Liver (tissue), 9 donors: ENCODE measurements around the gene COL5A1. TPM values are rescaled to one million over a fixed set of nuclear protein-coding genes. Genes with fewer than 3 reads are reported as not detected.

Experiments
- DNase-seq: peaks from one replicate; pipeline ENCODE4 v3.0.0-alpha.2; 2017; ENCODE audit warnings: low spot score
- H3K27ac ChIP-seq, 2 donors: one replicate each; pipeline ENCODE4 v1.7.0; 2013; ENCODE audit warnings: inconsistent platforms in 2 of 2, low read length in 2 of 2, control low read depth in 1 of 2, low read depth in 1 of 2, mild to moderate bottlenecking in 1 of 2
- H3K27me3 ChIP-seq, 4 donors: one replicate each; pipeline versions ENCODE4 v1.6.1 to v1.7.0; 2013; ENCODE audit warnings: low read length in 3 of 4, inconsistent platforms in 1 of 4, mild to moderate bottlenecking in 1 of 4, moderate library complexity in 1 of 4; ENCODE audit not compliant: control insufficient read depth in 4 of 4, insufficient read depth in 4 of 4
- H3K36me3 ChIP-seq, 4 donors: one replicate each; pipeline versions ENCODE4 v1.6.1 to v1.7.0; 2013; ENCODE audit warnings: low read length in 3 of 4, mild to moderate bottlenecking in 3 of 4, low read depth in 1 of 4, moderate library complexity in 1 of 4; ENCODE audit not compliant: control insufficient read depth in 4 of 4, insufficient read depth in 3 of 4
- H3K4me1 ChIP-seq, 4 donors: one replicate each; pipeline versions ENCODE4 v1.6.1 to v1.7.0; 2013; ENCODE audit warnings: low read length in 3 of 4, mild to moderate bottlenecking in 3 of 4, moderate library complexity in 1 of 4; ENCODE audit not compliant: control insufficient read depth in 4 of 4, insufficient read depth in 4 of 4
- H3K4me3 ChIP-seq, 3 donors: one replicate each; pipeline versions ENCODE4 v1.6.1 to v1.7.0; 2013; ENCODE audit warnings: low read length in 3 of 3, control low read depth in 1 of 3, low read depth in 1 of 3, mild to moderate bottlenecking in 1 of 3
- H3K9ac ChIP-seq, 2 donors: one replicate each; pipeline ENCODE4 v1.7.0; 2013; ENCODE audit warnings: low read length in 2 of 2, mild to moderate bottlenecking in 2 of 2, moderate library complexity in 2 of 2, control low read depth in 1 of 2, low read depth in 1 of 2
- H3K9me3 ChIP-seq, 4 donors: one replicate each; pipeline versions ENCODE4 v1.6.1 to v1.7.0; 2013; ENCODE audit warnings: low read length in 3 of 4; ENCODE audit not compliant: control insufficient read depth in 4 of 4
- ATF3 ChIP-seq: IDR thresholded peaks from 2 replicates; pipeline ENCODE4 v1.6.1; 2016; ENCODE audit warnings: antibody characterized with exemption
- EGR1 ChIP-seq, 2 donors: IDR thresholded peaks; 2 replicates each; pipeline ENCODE4 v1.6.1; 2016 to 2018; ENCODE audit warnings: antibody characterized with exemption in 2 of 2, low read depth in 2 of 2
- FOXA1 ChIP-seq: IDR thresholded peaks from 2 replicates; pipeline ENCODE4 v1.6.1; 2016; ENCODE audit warnings: antibody characterized with exemption
- FOXA2 ChIP-seq: IDR thresholded peaks from 2 replicates; pipeline ENCODE4 v1.6.1; 2016; ENCODE audit warnings: antibody characterized with exemption
- GABPA ChIP-seq, 2 donors: IDR thresholded peaks in 1 of 2; conservative IDR thresholded peaks in 1 of 2; 2 replicates each; pipeline ENCODE4 v1.6.1; 2016; ENCODE audit warnings: antibody characterized with exemption in 2 of 2, mild to moderate bottlenecking in 1 of 2, moderate library complexity in 1 of 2
- HNF4A ChIP-seq, 2 donors: conservative IDR thresholded peaks; 2 replicates each; pipeline ENCODE4 v1.6.1; 2016; ENCODE audit warnings: antibody characterized with exemption in 2 of 2, mild to moderate bottlenecking in 2 of 2
- HNF4G ChIP-seq: IDR thresholded peaks from 2 replicates; pipeline ENCODE4 v1.6.1; 2016; ENCODE audit warnings: antibody characterized with exemption
- JUND ChIP-seq, 2 donors: IDR thresholded peaks; 2 replicates each; pipeline ENCODE4 v1.6.1; 2016; ENCODE audit warnings: antibody characterized with exemption in 2 of 2
- MAX ChIP-seq: IDR thresholded peaks from 2 replicates; pipeline ENCODE4 v1.6.1; 2016; ENCODE audit warnings: antibody characterized with exemption
- NR2F2 ChIP-seq: IDR thresholded peaks from 2 replicates; pipeline ENCODE4 v1.6.1; 2016; ENCODE audit warnings: antibody characterized with exemption
- RAD21 ChIP-seq, 2 donors: IDR thresholded peaks; 2 replicates each; pipeline ENCODE4 v1.6.1; 2016; ENCODE audit warnings: antibody characterized with exemption in 2 of 2, mild to moderate bottlenecking in 2 of 2
- RXRA ChIP-seq, 2 donors: IDR thresholded peaks; 2 replicates each; pipeline ENCODE4 v1.6.1; 2017 to 2018; ENCODE audit warnings: antibody characterized with exemption in 2 of 2, mild to moderate bottlenecking in 1 of 2
- SP1 ChIP-seq: IDR thresholded peaks from 2 replicates; pipeline ENCODE4 v1.6.1; 2018; ENCODE audit warnings: antibody characterized with exemption, mild to moderate bottlenecking
- YY1 ChIP-seq: IDR thresholded peaks from 2 replicates; pipeline ENCODE4 v1.6.1; 2016; ENCODE audit warnings: antibody characterized with exemption, mild to moderate bottlenecking
- WGBS: extraction: QIAGEN DNeasy Blood & Tissue Kit; methylation state at CpG from one replicate; pipeline ENCODE4 v1.1.7; 2013; 5-methylcytosine and 5-hydroxymethylcytosine counted together
- polyA plus RNA-seq, 2 donors: library from polyadenylated mRNA; stranded (reverse) in 1 of 2; unstranded in 1 of 2; fragments of 200-250 nt in 1 of 2; fragments of >200 nt in 1 of 2; fragmentation: Nextera tagmentation in 1 of 2; extraction: Ambion mirVana in 1 of 2; gene quantifications; one replicate each; pipeline versions ENCODE4 v1.2.1 to v1.2.3, GENCODE V29; 2013 to 2015
- total RNA-seq, 2 donors: library from RNA; depleted of rRNA; stranded (reverse); fragments of >200 nt; gene quantifications; one replicate each; pipeline ENCODE4 v1.2.3, GENCODE V29; 2014
- TF ChIP-seq, protein P1 (sequence below): fragments of 150-350 bp; IDR thresholded peaks from 2 replicates; pipeline ENCODE4 v1.5.1; 2017; ENCODE audit warnings: improper control_type of control experiment, low read depth, low read length; ENCODE audit not compliant: missing input control
- TF ChIP-seq, protein P2 (sequence below): IDR thresholded peaks from 2 replicates; pipeline ENCODE4 v1.6.1; 2016; ENCODE audit warnings: antibody characterized with exemption
- donor health status: healthy.
- donor health status: healthy.
- donor health status: healthy.
- donor health status: healthy.
- donor health status: healthy.

COL5A1 gene
- total and polyA plus RNA-seq, 4 donors, result 0.67 to 15.6 (median 11.2) TPM

DNA sequence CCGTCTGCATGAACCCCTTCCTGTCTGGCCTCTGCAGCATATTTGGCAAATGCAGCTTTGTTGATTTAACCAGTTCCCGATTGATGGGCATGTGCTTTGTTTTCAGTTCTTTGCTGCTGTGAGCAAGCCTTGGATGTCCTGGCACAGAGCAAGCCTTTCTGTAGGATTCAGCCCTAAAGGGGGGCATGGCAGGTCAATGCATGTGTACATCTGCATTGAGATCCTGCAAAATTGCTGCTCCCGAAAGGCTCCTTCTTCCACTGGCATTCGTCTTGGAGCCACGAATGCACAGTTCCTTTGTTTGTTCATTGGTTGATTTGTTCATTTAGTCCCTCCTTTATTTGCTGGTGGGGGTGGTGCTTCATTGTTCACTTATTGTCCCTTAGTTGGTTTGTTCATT is 34.8 kb downstream of the COL5A1 start (continued):
- TF ChIP-seq, protein P1, sequence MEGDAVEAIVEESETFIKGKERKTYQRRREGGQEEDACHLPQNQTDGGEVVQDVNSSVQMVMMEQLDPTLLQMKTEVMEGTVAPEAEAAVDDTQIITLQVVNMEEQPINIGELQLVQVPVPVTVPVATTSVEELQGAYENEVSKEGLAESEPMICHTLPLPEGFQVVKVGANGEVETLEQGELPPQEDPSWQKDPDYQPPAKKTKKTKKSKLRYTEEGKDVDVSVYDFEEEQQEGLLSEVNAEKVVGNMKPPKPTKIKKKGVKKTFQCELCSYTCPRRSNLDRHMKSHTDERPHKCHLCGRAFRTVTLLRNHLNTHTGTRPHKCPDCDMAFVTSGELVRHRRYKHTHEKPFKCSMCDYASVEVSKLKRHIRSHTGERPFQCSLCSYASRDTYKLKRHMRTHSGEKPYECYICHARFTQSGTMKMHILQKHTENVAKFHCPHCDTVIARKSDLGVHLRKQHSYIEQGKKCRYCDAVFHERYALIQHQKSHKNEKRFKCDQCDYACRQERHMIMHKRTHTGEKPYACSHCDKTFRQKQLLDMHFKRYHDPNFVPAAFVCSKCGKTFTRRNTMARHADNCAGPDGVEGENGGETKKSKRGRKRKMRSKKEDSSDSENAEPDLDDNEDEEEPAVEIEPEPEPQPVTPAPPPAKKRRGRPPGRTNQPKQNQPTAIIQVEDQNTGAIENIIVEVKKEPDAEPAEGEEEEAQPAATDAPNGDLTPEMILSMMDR, result no peak

DNA sequence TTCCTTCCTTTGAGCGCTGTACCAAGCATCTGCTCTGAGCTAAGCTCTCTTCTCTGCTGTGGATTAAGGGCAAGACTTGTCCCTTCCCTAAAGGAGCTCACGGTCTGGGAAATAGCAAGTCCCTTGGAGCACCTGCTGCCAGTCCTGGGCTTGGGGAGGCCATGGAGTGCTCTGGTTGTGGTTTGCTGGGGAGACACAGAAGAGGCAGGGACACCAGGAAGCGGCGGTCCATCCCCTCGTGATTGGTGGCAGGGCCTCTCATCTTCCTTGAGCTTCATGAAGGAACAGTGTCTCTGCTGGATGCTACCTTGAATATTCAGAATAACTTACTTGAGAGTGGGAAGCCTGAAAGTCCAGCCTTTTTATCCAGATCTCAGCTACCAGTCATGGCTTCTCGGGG is 35.3 kb downstream of the COL5A1 start:
- TF ChIP-seq RAD21 (IDR thresholded peaks at IDR 0.05), result no peak
- no peaks in the 10 kb centered on the region for H3K4me1 ChIP-seq
- H3K36me3 ChIP-seq, result no peaks in the 10 kb centered on the region
- H3K9ac ChIP-seq, result no peak overlapping the region
- H3K27me3 ChIP-seq, result peaks cover 0 to 3% (median 0%) of the 10 kb centered on the region in 4 donors
- DNase-seq, result no peak
- no peak overlapping the region for H3K27ac ChIP-seq
- H3K9me3 ChIP-seq, result peaks cover 3 to 8% (median 8%) of the 10 kb centered on the region in 4 donors
- no peak overlapping the region for H3K4me3 ChIP-seq
- WGBS, result 81% methylated on average over 6 of the region's 6 CpGs

GRCh38 chr9:134677743-134678142 is 36.1 kb downstream of the COL5A1 start:
- no peaks in the 10 kb centered on the region for H3K4me1 ChIP-seq
- peaks cover 3 to 8% (median 8%) of the 10 kb centered on the region in 4 donors for H3K9me3 ChIP-seq
- 86% methylated on average over 11 of the region's 11 CpGs for WGBS
- DNase-seq, result no peak
- H3K9ac ChIP-seq, result no peak overlapping the region
- H3K4me3 ChIP-seq, result no peak overlapping the region
- H3K36me3 ChIP-seq, result no peaks in the 10 kb centered on the region
- no peak overlapping the region for H3K27ac ChIP-seq
- TF ChIP-seq RAD21 (IDR thresholded peaks at IDR 0.05) (no peak), FOXA1 (no peak), HNF4A (conservative IDR thresholded peaks at IDR 0.05) (no peak), HNF4G (no peak), YY1 (no peak), GABPA (IDR thresholded peaks at IDR 0.05 in 1 of 2, conservative IDR thresholded peaks at IDR 0.05 in 1 of 2) (no peak), SP1 (no peak), EGR1 (IDR thresholded peaks at IDR 0.05; ENCODE audit: low read depth in 2 of 2) (no peak), NR2F2 (no peak), FOXA2 (no peak), JUND (IDR thresholded peaks at IDR 0.05) (no peak)
- TF ChIP-seq, protein P2, sequence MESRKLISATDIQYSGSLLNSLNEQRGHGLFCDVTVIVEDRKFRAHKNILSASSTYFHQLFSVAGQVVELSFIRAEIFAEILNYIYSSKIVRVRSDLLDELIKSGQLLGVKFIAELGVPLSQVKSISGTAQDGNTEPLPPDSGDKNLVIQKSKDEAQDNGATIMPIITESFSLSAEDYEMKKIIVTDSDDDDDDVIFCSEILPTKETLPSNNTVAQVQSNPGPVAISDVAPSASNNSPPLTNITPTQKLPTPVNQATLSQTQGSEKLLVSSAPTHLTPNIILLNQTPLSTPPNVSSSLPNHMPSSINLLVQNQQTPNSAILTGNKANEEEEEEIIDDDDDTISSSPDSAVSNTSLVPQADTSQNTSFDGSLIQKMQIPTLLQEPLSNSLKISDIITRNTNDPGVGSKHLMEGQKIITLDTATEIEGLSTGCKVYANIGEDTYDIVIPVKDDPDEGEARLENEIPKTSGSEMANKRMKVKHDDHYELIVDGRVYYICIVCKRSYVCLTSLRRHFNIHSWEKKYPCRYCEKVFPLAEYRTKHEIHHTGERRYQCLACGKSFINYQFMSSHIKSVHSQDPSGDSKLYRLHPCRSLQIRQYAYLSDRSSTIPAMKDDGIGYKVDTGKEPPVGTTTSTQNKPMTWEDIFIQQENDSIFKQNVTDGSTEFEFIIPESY, result no peak
- H3K27me3 ChIP-seq, result peaks cover 0 to 3% (median 0%) of the 10 kb centered on the region in 4 donors

DNA sequence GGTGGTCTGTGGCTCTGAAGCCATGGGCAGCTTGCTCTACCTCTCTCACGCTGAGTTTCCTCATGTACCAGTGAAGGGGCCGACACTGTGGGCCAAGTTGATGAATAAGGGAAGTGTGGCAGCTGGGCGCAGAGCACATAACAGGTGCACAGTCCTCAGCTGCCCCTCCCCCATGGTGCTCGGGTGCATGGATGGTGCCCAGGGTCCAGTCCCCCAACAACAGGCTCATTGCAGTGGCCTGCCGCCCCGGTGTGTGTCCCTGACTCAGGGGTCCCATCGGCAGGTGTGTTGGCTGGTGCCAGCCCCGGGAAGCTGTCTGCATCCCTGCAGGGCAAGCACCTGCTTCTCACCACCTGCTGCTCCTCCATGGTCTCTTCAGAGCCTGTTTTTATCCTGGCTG is 36.6 kb downstream of the COL5A1 start:
- no peak overlapping the region for H3K9ac ChIP-seq
- H3K36me3 ChIP-seq, result no peaks in the 10 kb centered on the region
- DNase-seq, result no peak
- no peak for TF ChIP-seq SP1
- TF ChIP-seq RAD21 (IDR thresholded peaks at IDR 0.05), result no peak
- TF ChIP-seq FOXA2, result no peak
- TF ChIP-seq NR2F2, result no peak
- TF ChIP-seq ATF3, result no peak
- TF ChIP-seq YY1, result no peak
- no peak for TF ChIP-seq RXRA (IDR thresholded peaks at IDR 0.05)
- TF ChIP-seq MAX, result no peak
- no peak for TF ChIP-seq GABPA (IDR thresholded peaks at IDR 0.05 in 1 of 2, conservative IDR thresholded peaks at IDR 0.05 in 1 of 2)
- TF ChIP-seq, protein P1, result no peak
- no peak overlapping the region for H3K4me3 ChIP-seq
- H3K27me3 ChIP-seq, result peaks cover 0 to 3% (median 0%) of the 10 kb centered on the region in 4 donors
- 83% methylated on average over 8 of the region's 8 CpGs for WGBS
- H3K9me3 ChIP-seq, result peaks cover 3 to 8% (median 8%) of the 10 kb centered on the region in 4 donors
- no peak overlapping the region for H3K27ac ChIP-seq
- no peaks in the 10 kb centered on the region for H3K4me1 ChIP-seq
